GM23338 (cell line): ENCODE data around the gene PLSCR2. TPM values are rescaled to one million over a fixed set of nuclear protein-coding genes. Genes with fewer than 3 reads are reported as not detected.

Source experiments
- ATAC-seq: fragments of 200-7000 bp; cut with Tn5 transposase; 3 replicates; pipeline ENCODE4 v1.9.1; 2020
- DNase-seq: peaks from one replicate; pipeline ENCODE4 v3.0.0-alpha.2; 2015; ENCODE audit warnings: low spot score
- H2AFZ ChIP-seq: fragments of 200-600 bp; sonication (generic); 2 replicates; pipeline ENCODE4 v1.8.0; 2016; ENCODE audit warnings: antibody characterized with exemption, mild to moderate bottlenecking, moderate library complexity
- H3F3A ChIP-seq: fragments of 200-600 bp; sonication (generic); replicated peaks from 2 replicates; pipeline ENCODE4 v1.8.0; 2017; ENCODE audit warnings: antibody characterized with exemption, mixed run types, low read depth
- H3K27ac ChIP-seq: fragments of 200-600 bp; sonication (generic); 2 replicates; pipeline ENCODE4 v1.6.1; 2016; ENCODE audit warnings: low read depth
- H3K27me3 ChIP-seq: fragments of 200-600 bp; sonication (generic); 2 replicates; pipeline ENCODE4 v1.8.0; 2016; ENCODE audit warnings: mild to moderate bottlenecking, mixed run types, moderate library complexity; ENCODE audit not compliant: insufficient read depth
- H3K36me3 ChIP-seq: fragments of 200-600 bp; sonication (generic); 2 replicates; pipeline ENCODE4 v1.8.0; 2016; ENCODE audit warnings: mild to moderate bottlenecking; ENCODE audit not compliant: insufficient read depth
- H3K4me1 ChIP-seq: fragments of 200-600 bp; sonication (generic); 2 replicates; pipeline ENCODE4 v1.8.0; 2016; ENCODE audit warnings: mild to moderate bottlenecking, moderate library complexity; ENCODE audit not compliant: insufficient read depth
- H3K4me2 ChIP-seq: fragments of 200-600 bp; sonication (generic); 2 replicates; pipeline ENCODE4 v1.7.1; 2017; ENCODE audit warnings: mixed run types
- H3K4me3 ChIP-seq: fragments of 200-600 bp; sonication (generic); 2 replicates; pipeline ENCODE4 v1.6.1; 2016; ENCODE audit warnings: mixed run types
- H3K79me2 ChIP-seq: fragments of 200-600 bp; sonication (generic); replicated peaks from 2 replicates; pipeline ENCODE4 v1.8.0; 2017; ENCODE audit warnings: mild to moderate bottlenecking; ENCODE audit not compliant: insufficient read depth
- H3K9me2 ChIP-seq: fragments of 200-600 bp; sonication (generic); 2 replicates; pipeline ENCODE4 v1.8.0; 2017; ENCODE audit not compliant: insufficient read depth
- H4K20me1 ChIP-seq: fragments of 200-600 bp; sonication (generic); replicated peaks from 2 replicates; pipeline ENCODE4 v1.8.0; 2017; ENCODE audit warnings: mild to moderate bottlenecking; ENCODE audit not compliant: insufficient read depth
- H3K27ac Mint-ChIP-seq: 2 replicates; pipeline ENCODE4 v1.8.0; 2020; ENCODE audit warnings: inconsistent platforms, mild to moderate bottlenecking, moderate library complexity, mixed read lengths
- H3K27me3 Mint-ChIP-seq: 3 replicates; pipeline ENCODE4 v1.8.0; 2022; ENCODE audit warnings: low read depth, mild to moderate bottlenecking, moderate library complexity, mixed read lengths, inconsistent platforms; ENCODE audit not compliant: insufficient read depth, poor library complexity
- H3K36me3 Mint-ChIP-seq: 3 replicates; pipeline ENCODE4 v1.8.0; 2021; ENCODE audit warnings: low read depth, mild to moderate bottlenecking, inconsistent platforms, moderate library complexity, mixed read lengths
- H3K4me1 Mint-ChIP-seq: 3 replicates; pipeline ENCODE4 v1.8.0; 2020; ENCODE audit warnings: mild to moderate bottlenecking, inconsistent platforms, mixed read lengths
- H3K4me3 Mint-ChIP-seq: 3 replicates; pipeline ENCODE4 v1.8.0; 2021; ENCODE audit warnings: moderate library complexity, mild to moderate bottlenecking, inconsistent platforms, mixed read lengths
- H3K9me3 Mint-ChIP-seq: 3 replicates; pipeline ENCODE4 v1.8.0; 2020; ENCODE audit warnings: moderate library complexity, mild to moderate bottlenecking, inconsistent platforms, mixed read lengths
- CTCF ChIP-seq, 2 experiments: fragments of 200-600 bp in 1 of 2; sonication (generic) in 1 of 2; conservative IDR thresholded peaks; 2 replicates each; pipeline versions ENCODE4 v1.5.1 to v1.6.1; 2016 to 2017; ENCODE audit warnings: antibody characterized with exemption in 2 of 2, low read depth in 2 of 2, mild to moderate bottlenecking in 2 of 2, moderate library complexity in 1 of 2
- ETS1 ChIP-seq: IDR thresholded peaks from 2 replicates; pipeline ENCODE4 v1.6.1; 2016; ENCODE audit warnings: antibody characterized with exemption
- EZH2 ChIP-seq: fragments of 200-600 bp; sonication (generic); IDR thresholded peaks from one replicate; pipeline ENCODE4 v1.8.0; 2017; ENCODE audit warnings: antibody characterized with exemption, mild to moderate bottlenecking, low read depth; ENCODE audit not compliant: unreplicated experiment
- EZH2phosphoT487 ChIP-seq: fragments of 200-600 bp; sonication (generic); IDR thresholded peaks from one replicate; pipeline ENCODE4 v1.8.1; 2018; ENCODE audit warnings: antibody characterized with exemption; ENCODE audit not compliant: unreplicated experiment
- JUNB ChIP-seq: IDR thresholded peaks from one replicate; pipeline ENCODE4 v1.6.1; 2016; ENCODE audit warnings: antibody characterized with exemption; ENCODE audit not compliant: unreplicated experiment
- NANOG ChIP-seq: IDR thresholded peaks from 2 replicates; pipeline ENCODE4 v1.6.1; 2016; ENCODE audit warnings: antibody characterized with exemption, borderline replicate concordance
- POLR2AphosphoS5 ChIP-seq: IDR thresholded peaks from 2 replicates; pipeline ENCODE4 v1.6.1; 2016; ENCODE audit warnings: antibody characterized with exemption, low read depth
- REST ChIP-seq: IDR thresholded peaks from one replicate; pipeline ENCODE4 v1.6.1; 2018; ENCODE audit warnings: antibody characterized with exemption; ENCODE audit not compliant: unreplicated experiment
- STAT1 ChIP-seq: IDR thresholded peaks from one replicate; pipeline ENCODE4 v1.6.1; 2016; ENCODE audit warnings: antibody characterized with exemption; ENCODE audit not compliant: unreplicated experiment
- ZNF114 ChIP-seq: fragments of 250-450 bp; sonication (Bioruptor Pico); IDR thresholded peaks from 2 replicates; pipeline ENCODE4 v1.5.0; 2020; ENCODE audit warnings: mild to moderate bottlenecking, moderate library complexity
- ZNF331 ChIP-seq: fragments of 250-450 bp; sonication (Bioruptor Pico); IDR thresholded peaks from 2 replicates; pipeline ENCODE4 v1.5.0; 2020; ENCODE audit warnings: low read depth, mild to moderate bottlenecking, moderate library complexity
- polyA plus RNA-seq: library from polyadenylated mRNA; unstranded; fragments of >200 nt; fragmentation: Nextera tagmentation; extraction: Ambion mirVana; gene quantifications from 2 replicates; pipeline ENCODE4 v1.2.1, GENCODE V29; 2016
- total RNA-seq: library from RNA; depleted of rRNA; stranded (reverse); fragments of >200 nt; shearing (Covaris generic); gene quantifications from 2 replicates; pipeline ENCODE4 v1.2.3, GENCODE V29; 2014

Gene PLSCR2
- total and polyA plus RNA-seq, 2 experiments from 2014 or later, result 0.55 TPM; not detected in 1

GRCh38 chr3:146396792-146397191, 72.6 kb downstream of the PLSCR2 start:
- H3K4me1 Mint-ChIP-seq, result no peaks in the 10 kb centered on the region
- Histone ChIP-seq H3K4me1 (no peaks in the 10 kb centered on the region), H3K79me2 (no peaks in the 10 kb centered on the region), H2AFZ (no peak overlapping the region), H3K27ac (no peak overlapping the region), H3F3A (no peaks in the 10 kb centered on the region), H4K20me1 (no peaks in the 10 kb centered on the region), H3K27me3 (no peaks in the 10 kb centered on the region), H3K9me2 (no peaks in the 10 kb centered on the region), H3K4me2 (no peak overlapping the region), H3K36me3 (no peaks in the 10 kb centered on the region), H3K4me3 (no peak overlapping the region)
- no peaks in the 10 kb centered on the region for H3K9me3 Mint-ChIP-seq
- H3K36me3 Mint-ChIP-seq, result no peaks in the 10 kb centered on the region
- H3K27ac Mint-ChIP-seq, result no peak overlapping the region
- TF ChIP-seq ETS1, result no peak
- no peak for TF ChIP-seq JUNB
- no peak for TF ChIP-seq ZNF114 (CRISPR knock-in tag)
- no peak for TF ChIP-seq ZNF331 (CRISPR knock-in tag)
- no peak for TF ChIP-seq POLR2AphosphoS5
- no peak for TF ChIP-seq CTCF (conservative IDR thresholded peaks at IDR 0.05; ENCODE audit: low read depth in 2 of 2)
- TF ChIP-seq STAT1, result no peak
- TF ChIP-seq REST, result no peak
- H3K27me3 Mint-ChIP-seq, result no peaks in the 10 kb centered on the region
- no peak overlapping the region for H3K4me3 Mint-ChIP-seq
- no peak for ATAC-seq
- no peak for DNase-seq

- no peak overlapping the region for H3K27ac Mint-ChIP-seq
- H4K20me1 ChIP-seq, result no peaks in the 10 kb centered on the region
- no peaks in the 10 kb centered on the region for H3F3A ChIP-seq
- H3K27me3 ChIP-seq, result no peaks in the 10 kb centered on the region
- H3K79me2 ChIP-seq, result no peaks in the 10 kb centered on the region
- H3K36me3 ChIP-seq, result no peaks in the 10 kb centered on the region
- no peak overlapping the region for H3K4me3 Mint-ChIP-seq
- H2AFZ ChIP-seq, result no peak overlapping the region
- no peak overlapping the region for H3K27ac ChIP-seq
- H3K4me2 ChIP-seq, result no peak overlapping the region
- H3K36me3 Mint-ChIP-seq, result no peaks in the 10 kb centered on the region
- no peak for ATAC-seq
- no peak for DNase-seq
- no peaks in the 10 kb centered on the region for H3K9me2 ChIP-seq
- no peaks in the 10 kb centered on the region for H3K4me1 Mint-ChIP-seq
- no peaks in the 10 kb centered on the region for H3K4me1 ChIP-seq
- H3K9me3 Mint-ChIP-seq, result no peaks in the 10 kb centered on the region
- H3K4me3 ChIP-seq, result no peak overlapping the region
- H3K27me3 Mint-ChIP-seq, result no peaks in the 10 kb centered on the region
- TF ChIP-seq NANOG (no peak), EZH2 (no peak), ZNF331 (CRISPR knock-in tag) (no peak), ZNF114 (CRISPR knock-in tag) (no peak), POLR2AphosphoS5 (no peak), STAT1 (no peak), CTCF (conservative IDR thresholded peaks at IDR 0.05; ENCODE audit: low read depth in 2 of 2) (no peak), ETS1 (no peak), JUNB (no peak), EZH2phosphoT487 (no peak)
Observed at GRCh38 chr3:146395164-146395563, 74.2 kb downstream of the PLSCR2 start.
